KMS-11 (cell line): ENCODE measurements around the gene GAN.

Experiments
- H2AFZ ChIP-seq: fragments of 200-600 bp; sonication (generic); 2 replicates; pipeline ENCODE4 v1.6.1; 2016; ENCODE audit warnings: antibody characterized with exemption, mixed run types, low read depth
- H3K27ac ChIP-seq: fragments of 200-600 bp; sonication (generic); 2 replicates; pipeline ENCODE4 v1.6.1; 2016; ENCODE audit warnings: mild to moderate bottlenecking, mixed run types
- H3K27me3 ChIP-seq: fragments of 200-600 bp; sonication (generic); 2 replicates; pipeline ENCODE4 v1.6.1; 2017; ENCODE audit warnings: mild to moderate bottlenecking, low read depth, mixed run types, moderate library complexity; ENCODE audit not compliant: insufficient read depth
- H3K36me3 ChIP-seq: fragments of 200-600 bp; sonication (generic); 2 replicates; pipeline ENCODE4 v1.6.1; 2017; ENCODE audit warnings: mild to moderate bottlenecking, mixed run types; ENCODE audit not compliant: insufficient read depth
- H3K4me1 ChIP-seq: fragments of 200-600 bp; sonication (generic); 2 replicates; pipeline ENCODE4 v1.6.1; 2016; ENCODE audit warnings: mild to moderate bottlenecking, low read depth, mixed run types; ENCODE audit not compliant: poor library complexity, severe bottlenecking
- H3K4me2 ChIP-seq: fragments of 200-600 bp; sonication (generic); 2 replicates; pipeline ENCODE4 v1.7.0; 2016; ENCODE audit warnings: mild to moderate bottlenecking, mixed run types
- H3K4me3 ChIP-seq: fragments of 200-600 bp; sonication (generic); IDR thresholded peaks from 2 replicates; pipeline ENCODE4 v1.6.1; 2017; ENCODE audit warnings: low read depth, low read length, mixed read lengths; ENCODE audit not compliant: insufficient read depth
- H3K79me2 ChIP-seq: fragments of 200-600 bp; sonication (generic); 2 replicates; pipeline ENCODE4 v1.6.1; 2016; ENCODE audit warnings: low read depth, mixed run types; ENCODE audit not compliant: insufficient read depth
- H3K9ac ChIP-seq: fragments of 200-600 bp; sonication (generic); 2 replicates; pipeline ENCODE4 v1.6.1; 2016; ENCODE audit warnings: mild to moderate bottlenecking, mixed run types
- H4K20me1 ChIP-seq: fragments of 200-600 bp; sonication (generic); 2 replicates; pipeline ENCODE4 v1.6.1; 2016; ENCODE audit warnings: mild to moderate bottlenecking, mixed run types; ENCODE audit not compliant: insufficient read depth
- TF ChIP-seq, protein P1 (sequence below): fragments of 200-600 bp; sonication (generic); conservative IDR thresholded peaks from 2 replicates; pipeline ENCODE4 v1.6.1; 2017; ENCODE audit warnings: low read depth, mild to moderate bottlenecking, antibody characterized with exemption, low read length, moderate library complexity, mixed read lengths

Gene GAN

DNA sequence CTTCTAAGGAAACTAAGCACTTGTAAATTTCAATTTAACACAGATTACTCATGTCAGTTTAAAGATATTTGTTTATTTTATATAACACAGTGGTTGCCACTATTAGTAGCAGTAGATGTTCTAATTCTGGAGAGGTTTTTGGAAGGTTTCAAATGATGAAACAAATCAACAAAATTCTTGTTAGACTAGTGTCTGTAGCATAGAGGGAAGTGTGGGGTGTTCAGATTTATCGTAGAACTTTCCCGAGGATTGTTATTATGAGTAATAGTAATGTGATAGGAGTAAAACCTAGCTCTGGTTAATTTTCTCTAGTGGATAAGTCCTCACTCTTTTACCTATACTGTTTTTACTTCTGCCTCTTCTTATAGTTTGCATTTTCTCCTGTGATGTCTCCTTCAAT, 6.3 kb downstream of the GAN start:
- Histone ChIP-seq H3K4me3 (no peak overlapping the region), H3K36me3 (no peaks in the 10 kb centered on the region), H2AFZ (no peak overlapping the region), H3K27ac (no peak overlapping the region), H3K27me3 (no peaks in the 10 kb centered on the region), H3K4me1 (peaks cover 18% of the 10 kb centered on the region), H3K4me2 (no peak overlapping the region), H3K9ac (no peak overlapping the region), H4K20me1 (no peaks in the 10 kb centered on the region), H3K79me2 (peaks cover 44% of the 10 kb centered on the region; the same call in 1 of the 2 replicates)
- TF ChIP-seq, protein P1, sequence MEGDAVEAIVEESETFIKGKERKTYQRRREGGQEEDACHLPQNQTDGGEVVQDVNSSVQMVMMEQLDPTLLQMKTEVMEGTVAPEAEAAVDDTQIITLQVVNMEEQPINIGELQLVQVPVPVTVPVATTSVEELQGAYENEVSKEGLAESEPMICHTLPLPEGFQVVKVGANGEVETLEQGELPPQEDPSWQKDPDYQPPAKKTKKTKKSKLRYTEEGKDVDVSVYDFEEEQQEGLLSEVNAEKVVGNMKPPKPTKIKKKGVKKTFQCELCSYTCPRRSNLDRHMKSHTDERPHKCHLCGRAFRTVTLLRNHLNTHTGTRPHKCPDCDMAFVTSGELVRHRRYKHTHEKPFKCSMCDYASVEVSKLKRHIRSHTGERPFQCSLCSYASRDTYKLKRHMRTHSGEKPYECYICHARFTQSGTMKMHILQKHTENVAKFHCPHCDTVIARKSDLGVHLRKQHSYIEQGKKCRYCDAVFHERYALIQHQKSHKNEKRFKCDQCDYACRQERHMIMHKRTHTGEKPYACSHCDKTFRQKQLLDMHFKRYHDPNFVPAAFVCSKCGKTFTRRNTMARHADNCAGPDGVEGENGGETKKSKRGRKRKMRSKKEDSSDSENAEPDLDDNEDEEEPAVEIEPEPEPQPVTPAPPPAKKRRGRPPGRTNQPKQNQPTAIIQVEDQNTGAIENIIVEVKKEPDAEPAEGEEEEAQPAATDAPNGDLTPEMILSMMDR: no peak

DNA sequence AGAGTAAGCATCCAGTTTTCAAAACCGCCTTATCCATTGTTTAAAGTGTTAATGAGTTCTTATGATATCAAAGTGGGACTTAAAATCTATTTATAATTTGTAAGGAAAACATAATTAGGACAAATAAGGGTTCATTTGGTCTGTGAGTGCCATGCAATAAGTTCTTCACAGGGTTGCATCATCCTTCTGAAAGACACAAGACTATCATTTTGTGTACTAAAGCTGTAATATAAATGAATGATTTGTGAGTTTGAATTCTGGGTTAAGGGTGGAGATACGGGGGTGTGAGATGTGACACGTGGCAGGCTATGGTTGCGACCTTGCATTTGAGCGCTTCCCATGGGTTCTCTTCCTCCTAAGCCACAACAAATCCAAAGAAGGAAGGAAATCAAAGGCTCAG, 6.8 kb downstream of the GAN start:
- Histone ChIP-seq H3K4me1 (peaks cover 17% of the 10 kb centered on the region), H3K36me3 (no peaks in the 10 kb centered on the region), H4K20me1 (no peaks in the 10 kb centered on the region), H3K79me2 (peaks cover 43% of the 10 kb centered on the region; the same call in 1 of the 2 replicates), H3K4me2 (no peak overlapping the region), H3K27me3 (no peaks in the 10 kb centered on the region), H3K9ac (no peak overlapping the region), H3K4me3 (no peak overlapping the region), H3K27ac (no peak overlapping the region), H2AFZ (no peak overlapping the region)
- TF ChIP-seq, protein P1: no peak

DNA sequence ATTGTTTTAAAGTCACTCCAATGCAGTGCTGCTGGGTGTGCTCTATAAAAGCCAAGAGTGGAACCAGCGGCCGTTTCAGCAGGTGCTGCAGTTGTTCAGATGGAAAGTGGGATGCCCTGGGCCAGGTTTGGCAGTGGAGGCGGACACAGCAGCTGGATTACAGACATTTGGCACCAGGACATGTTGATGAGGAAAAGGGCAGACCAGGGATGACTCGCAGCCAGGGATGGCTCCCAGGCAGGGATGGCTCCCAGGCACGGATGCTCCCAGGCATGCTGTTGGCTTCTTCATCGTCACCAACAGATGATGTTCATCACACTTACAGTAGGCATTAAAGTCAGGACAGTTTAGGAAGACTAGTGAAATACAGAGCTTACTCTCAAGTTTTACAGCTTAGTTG, 10.0 kb downstream of the GAN start:
- peaks cover 21% of the 10 kb centered on the region; the same call in 1 of the 2 replicates for H3K79me2 ChIP-seq
- no peak overlapping the region for H3K27ac ChIP-seq
- no peak overlapping the region for H3K4me3 ChIP-seq
- peaks cover 8% of the 10 kb centered on the region for H3K4me1 ChIP-seq
- H3K27me3 ChIP-seq: no peaks in the 10 kb centered on the region
- no peaks in the 10 kb centered on the region for H3K36me3 ChIP-seq
- no peak overlapping the region for H2AFZ ChIP-seq
- H3K4me2 ChIP-seq: no peak overlapping the region
- TF ChIP-seq, protein P1: no peak
- no peak overlapping the region for H3K9ac ChIP-seq
- no peaks in the 10 kb centered on the region for H4K20me1 ChIP-seq

- Histone ChIP-seq H3K27ac (no peak overlapping the region), H4K20me1 (no peaks in the 10 kb centered on the region), H2AFZ (no peak overlapping the region), H3K9ac (no peak overlapping the region), H3K4me3 (no peak overlapping the region), H3K4me2 (no peak overlapping the region), H3K4me1 (no peaks in the 10 kb centered on the region), H3K27me3 (no peaks in the 10 kb centered on the region), H3K36me3 (no peaks in the 10 kb centered on the region), H3K79me2 (peaks cover 4% of the 10 kb centered on the region; the same call in 1 of the 2 replicates)
- TF ChIP-seq, protein P1: no peak
Observed at GRCh38 chr16:81327011-81327410, 12.2 kb downstream of the GAN start.
